Keratinocyte (primary cell): ENCODE measurements around the gene VANGL1.
"Not testable (repeated sequence)": the region's sequence is repeated elsewhere in the genome, so short reads cannot be mapped to it uniquely, and the experiment has no call there.

Experiments used
- CTCF ChIP-seq, 3 experiments: IDR thresholded peaks in 1 of 3; conservative IDR thresholded peaks in 1 of 3; optimal IDR thresholded peaks in 1 of 3; 2 replicates in 2 of 3; 3 replicates in 1 of 3; pipeline versions ENCODE3 to v1.5.1; 2011; ENCODE audit warnings: low read length in 3 of 3, mild to moderate bottlenecking in 3 of 3, moderate library complexity in 2 of 3, control low read depth in 1 of 3, inconsistent platforms in 1 of 3; ENCODE audit not compliant: insufficient read depth in 2 of 3; ENCODE audit errors: extremely low read depth in 1 of 3
- EZH2 ChIP-seq: IDR thresholded peaks from one replicate; pipeline ENCODE4 v1.6.1; 2012; ENCODE audit warnings: inconsistent platforms, mild to moderate bottlenecking, low read length, moderate library complexity

DNA sequence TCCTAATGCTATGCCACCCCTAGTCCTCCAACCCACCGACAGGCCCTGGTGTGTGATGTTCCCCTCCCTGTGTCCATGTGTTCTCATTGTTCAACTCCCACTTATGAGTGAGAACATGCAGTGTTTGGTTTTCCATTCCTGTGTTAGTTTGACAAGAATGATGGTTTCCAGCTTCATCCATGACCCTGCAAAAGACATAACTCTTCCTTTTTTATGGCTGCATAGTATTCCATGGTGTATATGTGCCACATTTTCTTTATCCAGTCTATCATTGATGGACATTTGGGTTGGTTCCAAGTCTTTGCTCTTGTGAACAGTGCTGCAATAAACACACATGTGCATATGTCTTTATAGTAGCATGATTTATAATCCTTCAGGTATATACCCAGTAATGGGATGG lies 8.2 kb upstream of the VANGL1 start:
- not testable (repeated sequence) for TF ChIP-seq CTCF (optimal IDR thresholded peaks at IDR 0.05 in 1 of 3, IDR thresholded peaks at IDR 0.05 in 1 of 3, conservative IDR thresholded peaks at IDR 0.05 in 1 of 3; ENCODE audit: extremely low read depth in 1 of 3, insufficient read depth in 2 of 3, low read length in 3 of 3); EZH2
